Heart left ventricle (tissue), 13 donors: Measurements from ENCODE around the gene NBAS.

Experiments used
- POLR2A ChIP-seq, 2 donors: fragments of 450-650 bp; IDR thresholded peaks; one replicate each; pipeline ENCODE4 v1.6.1; 2017; ENCODE audit warnings: antibody characterized with exemption in 2 of 2, mild to moderate bottlenecking in 2 of 2, moderate library complexity in 2 of 2
- TF ChIP-seq, protein P1 (sequence below), 12 donors: fragments of 200-600 bp; sonication (generic) in 4 of 12; IDR thresholded peaks; one replicate each; pipeline versions ENCODE4 v1.5.0 to v1.8.0; 2018 to 2022; ENCODE audit warnings: antibody characterized with exemption in 12 of 12, mild to moderate bottlenecking in 5 of 12
- donor health status: ischemic (EF 13 %, LVEDD 7.1; RV severe dilation, severe dysfunction).
- donor health status: DM: no; HTN: yes; CAD: no.
- donor health status: DM: no; HTN: no; CAD: no.
- donor health status: ischemic (EF 25% LVEDD 6.9; RV normal size, moderate dysfunction).
- donor health status: ischemic (EF 25% LVEDD 5.7; RV mildly dilated, moderate dysfunction).
- donor health status: ischemic (EF 35%, LVEDD 5.7; RV mildly dilated, moderate dysfunction).
- donor health status: nonischemic (EF 11% LVEDD 7.7; RV severe dilation, severe dysfunction).
- donor health status: DM: yes; HTN: yes; CAD: no.
- donor health status: PGD.
- donor health status: ischemic (EF 29% LVEDD 5.4; RV normal size, mild dysfunction).
- donor health status: nonischemic (EF 23%, LVEDD 6.1; RV moderate dilation, normal function).

DNA sequence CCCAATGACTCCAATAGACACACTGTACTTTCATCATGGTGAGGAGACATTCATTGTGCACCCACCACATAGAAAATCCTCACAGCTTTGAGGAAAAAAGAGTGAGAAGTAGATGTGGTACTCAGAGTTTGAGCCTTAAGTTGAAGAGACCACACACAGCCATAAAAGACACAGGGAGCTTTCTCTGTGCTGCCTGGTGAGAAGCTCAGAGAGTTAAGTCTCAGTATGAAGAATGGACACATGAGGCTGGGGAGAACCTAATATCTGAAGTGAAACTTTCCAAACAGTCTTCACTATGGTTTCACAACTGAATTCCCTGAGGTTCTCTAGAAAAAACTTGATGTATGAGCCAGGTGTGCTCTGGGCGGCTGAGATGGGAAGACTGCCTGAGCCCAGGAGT lies 237.9 kb downstream of the NBAS start:
- TF ChIP-seq, protein P1, sequence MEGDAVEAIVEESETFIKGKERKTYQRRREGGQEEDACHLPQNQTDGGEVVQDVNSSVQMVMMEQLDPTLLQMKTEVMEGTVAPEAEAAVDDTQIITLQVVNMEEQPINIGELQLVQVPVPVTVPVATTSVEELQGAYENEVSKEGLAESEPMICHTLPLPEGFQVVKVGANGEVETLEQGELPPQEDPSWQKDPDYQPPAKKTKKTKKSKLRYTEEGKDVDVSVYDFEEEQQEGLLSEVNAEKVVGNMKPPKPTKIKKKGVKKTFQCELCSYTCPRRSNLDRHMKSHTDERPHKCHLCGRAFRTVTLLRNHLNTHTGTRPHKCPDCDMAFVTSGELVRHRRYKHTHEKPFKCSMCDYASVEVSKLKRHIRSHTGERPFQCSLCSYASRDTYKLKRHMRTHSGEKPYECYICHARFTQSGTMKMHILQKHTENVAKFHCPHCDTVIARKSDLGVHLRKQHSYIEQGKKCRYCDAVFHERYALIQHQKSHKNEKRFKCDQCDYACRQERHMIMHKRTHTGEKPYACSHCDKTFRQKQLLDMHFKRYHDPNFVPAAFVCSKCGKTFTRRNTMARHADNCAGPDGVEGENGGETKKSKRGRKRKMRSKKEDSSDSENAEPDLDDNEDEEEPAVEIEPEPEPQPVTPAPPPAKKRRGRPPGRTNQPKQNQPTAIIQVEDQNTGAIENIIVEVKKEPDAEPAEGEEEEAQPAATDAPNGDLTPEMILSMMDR (IDR thresholded peaks at IDR 0.05) = no peak
- TF ChIP-seq POLR2A (IDR thresholded peaks at IDR 0.05) = no peak
